HL-60 (cell line): Measurements from ENCODE around the gene COMMD1.
"Not testable (repeated sequence)": the region's sequence is repeated elsewhere in the genome, so short reads cannot be mapped to it uniquely, and the experiment has no call there.

Experiments used
- DNase-seq, 2 experiments: peaks; one replicate each; pipeline ENCODE4 v3.0.0-alpha.2; 2010 to 2020; ENCODE audit warnings: low read depth in 1 of 2, low spot score in 1 of 2
- H3K27ac ChIP-seq: fragments of 250-450 bp; sonication (Bioruptor Pico); replicated peaks from 2 replicates; pipeline ENCODE4 v1.5.1; 2020; ENCODE audit warnings: mild to moderate bottlenecking, moderate library complexity
- H3K27me3 ChIP-seq: fragments of 250-450 bp; sonication (Bioruptor Pico); 2 replicates; pipeline ENCODE4 v1.5.1; 2021; ENCODE audit warnings: mild to moderate bottlenecking, moderate library complexity; ENCODE audit not compliant: insufficient read depth, poor library complexity, severe bottlenecking
- H3K4me3 ChIP-seq: replicated peaks from 2 replicates; pipeline ENCODE4 v1.5.1; 2011; ENCODE audit warnings: mild to moderate bottlenecking, control low read depth, low read length; ENCODE audit not compliant: insufficient read depth
- GABPA ChIP-seq: IDR thresholded peaks from 2 replicates; pipeline ENCODE4 v1.6.1; 2012; ENCODE audit warnings: low read depth
- POLR2AphosphoS5 ChIP-seq: IDR thresholded peaks from 2 replicates; pipeline ENCODE4 v1.6.1; 2012; ENCODE audit warnings: low read depth
- SPI1 ChIP-seq: IDR thresholded peaks from 2 replicates; pipeline ENCODE4 v1.6.1; 2012; ENCODE audit warnings: low read depth, mild to moderate bottlenecking, borderline replicate concordance
- TF ChIP-seq, protein P1 (sequence below): IDR thresholded peaks from one replicate; pipeline ENCODE4 v1.5.1; 2011; ENCODE audit warnings: low read length, control low read depth, inconsistent platforms; ENCODE audit not compliant: insufficient read depth
- TF ChIP-seq, protein P2 (sequence below): IDR thresholded peaks from 2 replicates; pipeline ENCODE4 v1.6.1; 2012; ENCODE audit warnings: low read depth; ENCODE audit not compliant: insufficient replicate concordance

COMMD1 gene

DNA sequence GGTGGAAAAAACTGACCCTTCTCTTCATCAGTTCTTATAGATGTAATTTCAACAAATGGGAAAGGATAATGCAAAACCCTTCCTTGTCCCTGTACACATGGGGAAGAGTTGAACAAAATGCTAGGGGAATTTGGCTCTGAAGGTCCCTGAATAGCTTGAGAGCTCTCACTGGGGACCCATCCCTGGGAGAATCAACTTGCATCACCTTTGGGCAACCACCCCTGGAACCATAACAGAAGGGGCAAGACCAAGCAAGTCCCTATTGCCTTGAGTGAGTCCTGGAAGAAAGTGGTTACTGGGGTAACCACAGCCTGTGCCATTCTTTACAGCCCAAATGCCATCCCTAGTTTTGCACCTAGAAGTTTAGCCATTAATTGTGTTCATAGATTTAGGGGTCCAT, 238.2 kb downstream of the COMMD1 start:
- no peak overlapping the region for H3K4me3 ChIP-seq
- DNase-seq: no peak
- no peaks in the 10 kb centered on the region for H3K27me3 ChIP-seq
- H3K27ac ChIP-seq: no peak overlapping the region
- TF ChIP-seq SPI1: no peak
- no peak for TF ChIP-seq POLR2AphosphoS5
- TF ChIP-seq, protein P1, sequence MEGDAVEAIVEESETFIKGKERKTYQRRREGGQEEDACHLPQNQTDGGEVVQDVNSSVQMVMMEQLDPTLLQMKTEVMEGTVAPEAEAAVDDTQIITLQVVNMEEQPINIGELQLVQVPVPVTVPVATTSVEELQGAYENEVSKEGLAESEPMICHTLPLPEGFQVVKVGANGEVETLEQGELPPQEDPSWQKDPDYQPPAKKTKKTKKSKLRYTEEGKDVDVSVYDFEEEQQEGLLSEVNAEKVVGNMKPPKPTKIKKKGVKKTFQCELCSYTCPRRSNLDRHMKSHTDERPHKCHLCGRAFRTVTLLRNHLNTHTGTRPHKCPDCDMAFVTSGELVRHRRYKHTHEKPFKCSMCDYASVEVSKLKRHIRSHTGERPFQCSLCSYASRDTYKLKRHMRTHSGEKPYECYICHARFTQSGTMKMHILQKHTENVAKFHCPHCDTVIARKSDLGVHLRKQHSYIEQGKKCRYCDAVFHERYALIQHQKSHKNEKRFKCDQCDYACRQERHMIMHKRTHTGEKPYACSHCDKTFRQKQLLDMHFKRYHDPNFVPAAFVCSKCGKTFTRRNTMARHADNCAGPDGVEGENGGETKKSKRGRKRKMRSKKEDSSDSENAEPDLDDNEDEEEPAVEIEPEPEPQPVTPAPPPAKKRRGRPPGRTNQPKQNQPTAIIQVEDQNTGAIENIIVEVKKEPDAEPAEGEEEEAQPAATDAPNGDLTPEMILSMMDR: no peak
- TF ChIP-seq, protein P2, sequence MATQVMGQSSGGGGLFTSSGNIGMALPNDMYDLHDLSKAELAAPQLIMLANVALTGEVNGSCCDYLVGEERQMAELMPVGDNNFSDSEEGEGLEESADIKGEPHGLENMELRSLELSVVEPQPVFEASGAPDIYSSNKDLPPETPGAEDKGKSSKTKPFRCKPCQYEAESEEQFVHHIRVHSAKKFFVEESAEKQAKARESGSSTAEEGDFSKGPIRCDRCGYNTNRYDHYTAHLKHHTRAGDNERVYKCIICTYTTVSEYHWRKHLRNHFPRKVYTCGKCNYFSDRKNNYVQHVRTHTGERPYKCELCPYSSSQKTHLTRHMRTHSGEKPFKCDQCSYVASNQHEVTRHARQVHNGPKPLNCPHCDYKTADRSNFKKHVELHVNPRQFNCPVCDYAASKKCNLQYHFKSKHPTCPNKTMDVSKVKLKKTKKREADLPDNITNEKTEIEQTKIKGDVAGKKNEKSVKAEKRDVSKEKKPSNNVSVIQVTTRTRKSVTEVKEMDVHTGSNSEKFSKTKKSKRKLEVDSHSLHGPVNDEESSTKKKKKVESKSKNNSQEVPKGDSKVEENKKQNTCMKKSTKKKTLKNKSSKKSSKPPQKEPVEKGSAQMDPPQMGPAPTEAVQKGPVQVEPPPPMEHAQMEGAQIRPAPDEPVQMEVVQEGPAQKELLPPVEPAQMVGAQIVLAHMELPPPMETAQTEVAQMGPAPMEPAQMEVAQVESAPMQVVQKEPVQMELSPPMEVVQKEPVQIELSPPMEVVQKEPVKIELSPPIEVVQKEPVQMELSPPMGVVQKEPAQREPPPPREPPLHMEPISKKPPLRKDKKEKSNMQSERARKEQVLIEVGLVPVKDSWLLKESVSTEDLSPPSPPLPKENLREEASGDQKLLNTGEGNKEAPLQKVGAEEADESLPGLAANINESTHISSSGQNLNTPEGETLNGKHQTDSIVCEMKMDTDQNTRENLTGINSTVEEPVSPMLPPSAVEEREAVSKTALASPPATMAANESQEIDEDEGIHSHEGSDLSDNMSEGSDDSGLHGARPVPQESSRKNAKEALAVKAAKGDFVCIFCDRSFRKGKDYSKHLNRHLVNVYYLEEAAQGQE: no peak
- no peak for TF ChIP-seq GABPA

DNA sequence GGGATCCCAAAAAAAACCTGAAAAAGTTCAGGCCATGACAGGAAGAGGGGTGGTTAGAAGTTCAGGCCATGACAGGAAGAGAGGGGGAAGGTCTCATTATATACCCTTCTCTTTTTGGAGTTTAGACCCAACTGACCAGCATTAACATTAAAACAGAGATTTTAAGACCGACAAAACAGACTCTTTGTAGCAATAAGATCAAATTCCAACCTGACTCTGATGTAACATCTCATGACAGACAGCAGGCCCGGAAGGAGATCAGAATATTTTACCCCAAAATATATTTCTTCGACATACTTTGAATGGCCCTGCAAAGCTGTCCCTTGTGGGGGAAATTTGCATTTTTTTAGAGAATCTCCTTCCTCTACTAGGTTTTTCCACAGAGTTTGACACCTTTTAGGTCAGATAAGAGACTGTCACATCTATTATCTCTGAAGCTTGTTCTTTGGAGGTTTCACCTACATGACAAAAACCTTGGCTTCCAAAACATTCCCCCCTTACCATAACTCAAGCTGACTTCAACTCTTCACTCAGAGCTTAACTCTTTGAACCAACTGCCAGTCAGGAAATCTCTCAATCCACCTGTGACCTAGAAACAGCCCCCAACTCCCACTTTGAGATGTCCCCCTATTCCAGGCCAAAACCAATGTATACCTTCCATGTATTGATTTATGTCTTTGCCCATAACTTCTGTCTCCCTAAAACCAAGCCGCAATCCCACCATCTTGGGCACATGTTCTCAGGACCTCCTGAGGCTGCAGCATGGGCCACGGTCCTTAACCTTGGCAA, 239.4 kb downstream of the COMMD1 start:
- no peak overlapping the region for H3K27ac ChIP-seq
- TF ChIP-seq, protein P2: no peak
- DNase-seq: no peak
- no peaks in the 10 kb centered on the region for H3K27me3 ChIP-seq
- no peak overlapping the region for H3K4me3 ChIP-seq

DNA sequence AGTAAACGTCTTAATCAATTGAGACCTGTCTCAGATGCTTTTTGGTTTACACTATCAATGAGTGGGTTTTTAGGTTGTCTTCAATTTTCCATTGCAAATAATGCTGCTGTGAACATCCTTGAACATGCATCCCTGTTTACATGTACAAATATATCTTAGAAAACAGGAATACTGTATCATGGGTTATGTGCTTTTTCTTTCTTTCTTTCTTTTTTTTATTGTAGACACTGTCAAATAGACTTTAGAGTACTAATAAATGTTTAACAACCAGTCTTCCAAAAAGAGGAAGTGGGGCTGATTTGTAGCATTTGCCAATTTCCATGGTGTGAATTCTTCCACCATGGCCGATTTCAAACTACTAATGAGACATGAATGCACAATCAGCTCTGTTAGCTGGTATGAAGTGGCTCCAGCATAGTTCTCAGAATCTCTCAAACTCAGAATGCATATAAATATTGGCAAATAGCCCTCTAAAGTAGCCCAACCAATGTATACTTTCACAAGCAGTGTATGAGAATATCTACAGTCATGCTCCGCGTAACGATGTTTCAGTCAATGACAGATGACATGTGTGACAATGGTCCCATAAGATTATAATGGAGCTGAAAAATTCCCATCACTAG, 240.1 kb downstream of the COMMD1 start:
- Histone ChIP-seq H3K27ac (no peak overlapping the region), H3K4me3 (no peak overlapping the region), H3K27me3 (no peaks in the 10 kb centered on the region)
- DNase-seq: peak in 1 of 2 experiments; percentile 34
- TF ChIP-seq SPI1 (peak; percentile 99), GABPA (no peak), POLR2AphosphoS5 (no peak)
- TF ChIP-seq, protein P2: no peak
- TF ChIP-seq, protein P1: no peak

DNA sequence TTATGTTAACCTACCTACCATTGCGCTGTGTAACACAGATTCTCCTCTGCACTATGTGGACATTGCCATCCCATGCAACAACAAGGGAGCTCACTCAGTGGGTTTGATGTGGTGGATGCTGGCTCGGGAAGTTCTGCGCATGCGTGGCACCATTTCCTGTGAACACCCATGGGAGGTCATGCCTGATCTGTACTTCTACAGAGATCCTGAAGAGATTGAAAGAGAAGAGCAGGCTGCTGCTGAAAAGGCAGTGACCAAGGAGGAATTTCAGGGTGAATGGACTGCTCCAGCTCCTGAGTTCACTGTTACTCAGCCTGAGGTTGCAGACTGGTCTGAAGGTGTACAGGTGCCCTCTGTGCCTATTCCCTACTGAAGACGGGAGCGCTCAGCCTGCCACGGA, 241.3 kb downstream of the COMMD1 start:
- not testable (repeated sequence) for H3K27ac ChIP-seq, H3K4me3 ChIP-seq, H3K27me3 ChIP-seq, DNase-seq
